Left ventricle myocardium inferior (tissue), 1 donor: ENCODE measurements around the gene NDE1. TPM values are rescaled to one million over a fixed set of nuclear protein-coding genes. Genes with fewer than 3 reads are reported as not detected.

Source experiments
- DNase-seq: peaks from one replicate; pipeline ENCODE4 v3.0.0-alpha.2; 2020
- H3K27ac ChIP-seq: fragments of 200-600 bp; replicated peaks from 2 replicates; pipeline ENCODE4 v1.8.0; 2021
- H3K27me3 ChIP-seq: fragments of 200-600 bp; 2 replicates; pipeline ENCODE4 v1.8.0; 2021; ENCODE audit warnings: low read depth
- H3K36me3 ChIP-seq: fragments of 200-600 bp; 2 replicates; pipeline ENCODE4 v1.8.0; 2021
- H3K4me1 ChIP-seq: fragments of 200-600 bp; 2 replicates; pipeline ENCODE4 v1.8.0; 2021
- H3K4me3 ChIP-seq: fragments of 200-600 bp; 2 replicates; pipeline ENCODE4 v1.8.0; 2021; ENCODE audit warnings: mild to moderate bottlenecking, moderate library complexity
- H3K9me3 ChIP-seq: fragments of 200-600 bp; replicated peaks from 2 replicates; pipeline ENCODE4 v1.8.0; 2021
- intact Hi-C: fragments of 100-400 bp; cut with micrococcal nuclease; formaldehyde crosslinking; loops from one replicate; pipeline ENCODE4 v1.11.0; 2022
- total RNA-seq: library from RNA; stranded (reverse); fragmentation: NEBNext Ultra II Directional; extraction: Animal tissue kit (Norgen Biotek cat#: 25700); gene quantifications from one replicate; pipeline ENCODE4 v1.2.1, GENCODE V29; 2021
- TF ChIP-seq, protein P1 (sequence below): fragments of 200-600 bp; IDR thresholded peaks from 2 replicates; pipeline ENCODE4 v1.8.0; 2021; ENCODE audit warnings: antibody characterized with exemption, mild to moderate bottlenecking, borderline replicate concordance
- donor health status: DM: no; HTN: yes; CAD: no; lungs with severe emphysema.

Gene NDE1
- total RNA-seq, 1 donor from 2014 or later, result 16.3 TPM

DNA sequence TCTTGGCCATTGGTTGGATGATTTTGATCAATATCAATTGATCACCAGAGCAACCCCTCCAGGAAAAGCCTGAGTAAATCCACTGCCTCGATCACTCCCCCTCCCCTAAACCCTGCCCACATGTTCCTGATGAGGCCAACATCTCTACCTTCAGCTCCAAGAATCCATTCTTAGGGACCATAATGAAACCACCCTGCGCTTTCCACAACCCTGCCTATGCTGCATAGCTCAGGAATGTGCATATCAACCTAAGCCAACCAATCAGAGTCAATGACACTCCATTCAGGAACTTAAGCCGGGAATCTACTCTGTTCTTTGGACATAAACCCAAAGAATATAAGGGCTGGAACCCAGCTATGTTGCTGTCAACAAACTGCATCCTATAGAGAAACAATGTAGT, 120.5 kb downstream of the NDE1 start:
- no peak overlapping the region for H3K4me3 ChIP-seq
- TF ChIP-seq, protein P1, sequence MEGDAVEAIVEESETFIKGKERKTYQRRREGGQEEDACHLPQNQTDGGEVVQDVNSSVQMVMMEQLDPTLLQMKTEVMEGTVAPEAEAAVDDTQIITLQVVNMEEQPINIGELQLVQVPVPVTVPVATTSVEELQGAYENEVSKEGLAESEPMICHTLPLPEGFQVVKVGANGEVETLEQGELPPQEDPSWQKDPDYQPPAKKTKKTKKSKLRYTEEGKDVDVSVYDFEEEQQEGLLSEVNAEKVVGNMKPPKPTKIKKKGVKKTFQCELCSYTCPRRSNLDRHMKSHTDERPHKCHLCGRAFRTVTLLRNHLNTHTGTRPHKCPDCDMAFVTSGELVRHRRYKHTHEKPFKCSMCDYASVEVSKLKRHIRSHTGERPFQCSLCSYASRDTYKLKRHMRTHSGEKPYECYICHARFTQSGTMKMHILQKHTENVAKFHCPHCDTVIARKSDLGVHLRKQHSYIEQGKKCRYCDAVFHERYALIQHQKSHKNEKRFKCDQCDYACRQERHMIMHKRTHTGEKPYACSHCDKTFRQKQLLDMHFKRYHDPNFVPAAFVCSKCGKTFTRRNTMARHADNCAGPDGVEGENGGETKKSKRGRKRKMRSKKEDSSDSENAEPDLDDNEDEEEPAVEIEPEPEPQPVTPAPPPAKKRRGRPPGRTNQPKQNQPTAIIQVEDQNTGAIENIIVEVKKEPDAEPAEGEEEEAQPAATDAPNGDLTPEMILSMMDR, result no peak
- peaks cover 6% of the 10 kb centered on the region for H3K9me3 ChIP-seq
- no peaks in the 10 kb centered on the region for H3K36me3 ChIP-seq
- intact Hi-C loops, result no loop called here
- peaks cover 14% of the 10 kb centered on the region for H3K4me1 ChIP-seq
- peaks cover 12% of the 10 kb centered on the region for H3K27me3 ChIP-seq
- DNase-seq, result no peak
- peak overlapping the region; percentile 46 for H3K27ac ChIP-seq

DNA sequence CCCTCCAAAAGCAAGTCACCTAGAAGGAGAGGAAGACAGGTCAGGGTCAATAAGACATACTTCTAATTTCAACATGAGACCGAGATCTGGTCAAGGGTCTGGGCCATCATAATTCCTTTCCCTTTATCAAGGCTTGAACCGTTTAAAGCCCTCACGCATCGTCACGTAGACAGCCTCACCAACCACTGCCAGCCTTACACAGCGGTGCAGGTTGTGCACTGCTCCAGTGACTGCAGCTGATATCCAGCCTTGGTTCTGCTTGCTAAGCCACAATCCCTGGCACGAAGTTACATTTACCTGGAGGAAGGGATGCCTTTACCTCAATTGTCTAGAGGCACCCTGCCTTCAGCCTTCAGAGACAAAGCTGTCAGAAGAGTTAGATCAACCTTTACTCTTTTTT, 121.6 kb downstream of the NDE1 start:
- intact Hi-C loops, result no loop called here
- no peak for DNase-seq
- no peak overlapping the region for H3K4me3 ChIP-seq
- peaks cover 6% of the 10 kb centered on the region for H3K9me3 ChIP-seq
- H3K36me3 ChIP-seq, result no peaks in the 10 kb centered on the region
- H3K27me3 ChIP-seq, result peaks cover 20% of the 10 kb centered on the region
- TF ChIP-seq, protein P1, result no peak
- H3K4me1 ChIP-seq, result peaks cover 14% of the 10 kb centered on the region
- no peak overlapping the region for H3K27ac ChIP-seq

DNA sequence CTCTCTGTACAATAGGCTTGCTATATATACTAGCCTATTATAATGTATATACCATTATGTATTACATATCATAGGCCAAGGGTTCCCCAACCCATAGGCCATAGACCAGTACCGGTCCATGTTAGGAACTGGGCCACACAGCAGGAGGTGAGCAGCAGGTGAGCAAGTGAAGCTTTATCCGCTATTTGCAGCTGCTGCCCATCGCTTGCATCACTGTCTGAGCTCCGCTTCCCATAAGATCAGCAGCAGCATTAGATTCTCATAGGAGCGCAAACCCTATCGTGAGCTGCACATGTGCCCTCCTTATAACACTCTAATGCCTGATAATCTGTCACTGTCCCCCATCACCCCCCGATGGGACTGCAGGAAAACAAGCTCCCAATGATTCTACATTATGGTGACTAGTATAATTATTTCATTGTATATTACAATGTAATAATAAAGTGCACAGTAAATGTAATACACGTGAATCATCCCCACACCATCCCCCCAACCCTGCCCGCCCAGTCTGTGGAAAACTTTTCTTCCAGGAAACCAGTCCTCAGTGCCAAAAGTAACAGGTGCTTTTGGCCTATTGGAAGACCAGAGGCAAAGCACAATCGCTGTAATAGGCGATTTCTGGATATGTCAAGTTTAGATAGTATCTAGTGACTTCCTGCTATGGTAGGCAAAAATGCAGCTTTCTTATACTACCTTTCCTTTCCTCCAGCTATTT, 122.7 kb downstream of the NDE1 start:
- peaks cover 28% of the 10 kb centered on the region for H3K27me3 ChIP-seq
- no peak overlapping the region for H3K4me3 ChIP-seq
- no peak for DNase-seq
- peaks cover 6% of the 10 kb centered on the region for H3K9me3 ChIP-seq
- peaks cover 14% of the 10 kb centered on the region for H3K4me1 ChIP-seq
- H3K27ac ChIP-seq, result no peak overlapping the region
- TF ChIP-seq, protein P1, result no peak
- no peaks in the 10 kb centered on the region for H3K36me3 ChIP-seq
- intact Hi-C loops, result no loop called here

DNA sequence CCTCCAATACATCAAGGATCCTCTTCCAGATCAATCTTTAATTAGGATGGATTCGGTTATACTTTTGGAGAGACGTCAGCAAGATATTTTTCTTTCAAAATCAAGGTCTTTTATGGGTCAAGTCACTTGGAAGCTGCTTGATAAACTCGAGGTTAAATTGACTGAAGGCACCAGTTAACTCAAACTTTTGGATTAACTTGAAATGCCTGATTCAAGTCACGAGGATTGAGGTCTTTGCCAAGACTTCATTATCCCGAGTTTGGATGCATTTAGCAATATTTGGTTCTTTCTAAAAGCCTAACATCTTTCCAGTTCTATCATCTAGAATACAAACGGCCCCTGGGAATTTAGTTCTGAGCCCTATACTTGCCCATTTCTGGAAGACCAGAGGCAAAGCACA, 123.9 kb downstream of the NDE1 start:
- Histone ChIP-seq H3K4me1 (peaks cover 14% of the 10 kb centered on the region), H3K27ac (no peak overlapping the region), H3K27me3 (peaks cover 40% of the 10 kb centered on the region), H3K4me3 (no peak overlapping the region), H3K9me3 (no peaks in the 10 kb centered on the region), H3K36me3 (no peaks in the 10 kb centered on the region)
- DNase-seq, result no peak
- intact Hi-C loops, result no loop called here
- TF ChIP-seq, protein P1, result no peak

DNA sequence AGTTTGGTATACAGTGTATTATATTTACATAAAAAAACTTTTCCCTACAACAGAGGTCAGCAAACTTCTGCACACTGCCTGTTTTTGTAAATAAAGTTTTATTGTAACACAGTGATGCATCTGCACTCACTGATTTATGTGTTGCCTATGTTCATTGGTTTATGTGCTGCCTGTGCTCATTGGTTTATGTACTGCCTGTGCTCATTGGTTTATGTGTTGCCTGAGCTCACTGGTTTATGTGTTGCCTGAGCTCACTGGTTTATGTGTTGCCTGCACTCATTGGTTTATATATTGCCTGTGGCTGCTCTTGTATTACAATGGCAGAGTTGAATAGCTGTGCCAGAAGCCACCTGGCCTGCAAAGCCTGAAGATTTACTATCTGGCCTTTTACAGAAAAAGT, 125.2 kb downstream of the NDE1 start:
- Histone ChIP-seq H3K9me3 (no peaks in the 10 kb centered on the region), H3K27me3 (peaks cover 48% of the 10 kb centered on the region), H3K36me3 (no peaks in the 10 kb centered on the region), H3K27ac (no peak overlapping the region), H3K4me1 (peaks cover 8% of the 10 kb centered on the region), H3K4me3 (no peak overlapping the region)
- TF ChIP-seq, protein P1, result no peak
- DNase-seq, result no peak
- intact Hi-C loops, result no loop called here
